ENCODE results near the gene VWA3B. TPM values are rescaled to one million over a fixed set of nuclear protein-coding genes. Genes with fewer than 3 reads are reported as not detected.

VWA3B gene
- total and polyA plus RNA-seq, 2 donors (not counting 3 experiments of a cell fraction or from before 2014, with no cell fraction given): not detected

GRCh38 chr2:98153481-98153880 is 66.5 kb downstream of the VWA3B start:
- H3K27ac ChIP-seq (ENCODE audit: insufficient read depth, low read depth, low read length): no peak overlapping the region
- FAIRE-seq (no peak), DNase-seq (ENCODE audit: low read depth, low spot score) (no peak)
- no peaks in the 10 kb centered on the region for H3K36me3 ChIP-seq (ENCODE audit: control insufficient read depth in 2 of 2, extremely low read depth in 1 of 2, insufficient read depth in 2 of 2, low read length in 2 of 2)
- ChIA-PET POLR2A (no interaction called here), CTCF (no interaction called here)
- H3K4me3 ChIP-seq (replicated peaks in 1 of 3; ENCODE audit: insufficient read depth in 1 of 3, low read depth in 1 of 3, low read length in 3 of 3): no peak overlapping the region
- H4K20me1 ChIP-seq (replicated peaks; ENCODE audit: control insufficient read depth, extremely low read depth, insufficient read depth, low read length): no peaks in the 10 kb centered on the region
- no peaks in the 10 kb centered on the region for H3K4me1 ChIP-seq (ENCODE audit: control insufficient read depth, extremely low read depth, insufficient read depth, low read length)
- intact Hi-C loops (cut with micrococcal nuclease) (no loop called here), dilution Hi-C loops (cut with MboI; ENCODE audit: extremely low pct_ligation_motif_present, low sequenced_read_pairs) (loop anchor here (25.0 kb wide), 1 partner anchor 184 kb away; the partner anchor contains the start of gene CNGA3)
- no peaks in the 10 kb centered on the region for H3K9me3 ChIP-seq (replicated peaks; ENCODE audit: control insufficient read depth, insufficient read depth, low read length)
- H3K27me3 ChIP-seq (ENCODE audit: control insufficient read depth in 2 of 2, insufficient read depth in 2 of 2, low read length in 2 of 2): peaks cover 0 to 1% of the 10 kb centered on the region in 2 experiments
- H2AFZ ChIP-seq (ENCODE audit: low read depth, low read length): no peak overlapping the region
- H3K79me2 ChIP-seq (ENCODE audit: control insufficient read depth, insufficient read depth, low read length): no peaks in the 10 kb centered on the region
- BruUV-seq (replicated peaks): no TSS peak
- no peak overlapping the region for H3K9ac ChIP-seq (replicated peaks; ENCODE audit: extremely low read depth, insufficient read depth, low read length)
- no peaks in the 10 kb centered on the region for H3K9me1 ChIP-seq (replicated peaks; ENCODE audit: control insufficient read depth, extremely low read depth, insufficient read depth, low read length)
- H3K4me2 ChIP-seq (ENCODE audit: insufficient read depth, low read length): no peak overlapping the region
- TF ChIP-seq JUN (IDR thresholded peaks at IDR 0.05; ENCODE audit: borderline replicate concordance, insufficient read depth, insufficient read length, low read depth) (no peak), CTCF (IDR thresholded peaks at IDR 0.05; ENCODE audit: extremely low read depth in 1 of 2, insufficient read depth in 1 of 2, low read depth in 1 of 2, low read length in 2 of 2) (no peak), POLR2A (IDR thresholded peaks at IDR 0.05; ENCODE audit: low read depth, low read length) (no peak), EZH2 (IDR thresholded peaks at IDR 0.05; ENCODE audit: borderline replicate concordance, low read depth, low read length, severe bottlenecking) (no peak), GATA2 (IDR thresholded peaks at IDR 0.05; ENCODE audit: insufficient read depth, insufficient read length, low read depth, low read length) (no peak), MYC (IDR thresholded peaks at IDR 0.05; ENCODE audit: low read depth, low read length) (no peak), FOS (IDR thresholded peaks at IDR 0.05; ENCODE audit: borderline replicate concordance, insufficient read depth, low read length) (no peak), POLR2AphosphoS5 (IDR thresholded peaks at IDR 0.05; ENCODE audit: insufficient read depth, low read depth, low read length) (no peak), MAX (IDR thresholded peaks at IDR 0.05; ENCODE audit: insufficient read depth, insufficient read length) (no peak)

Data from endothelial cell of umbilical vein (primary cell).